ENCODE results near the gene HOXA4.

Gene HOXA4

GRCh38 chr7:27110186-27111031 lies 20.1 kb downstream of the HOXA4 start:
- no peak for DNase-seq (ENCODE audit: extremely low read depth, low read depth)
- no peak for TF ChIP-seq CTCF (IDR thresholded peaks at IDR 0.05; ENCODE audit: low read depth, low read length, missing control alignments)
- no peak overlapping the region for H3K4me3 ChIP-seq (replicated peaks; ENCODE audit: low read depth, low read length)

GRCh38 chr7:27109466-27110185 lies 20.9 kb downstream of the HOXA4 start:
- H3K4me3 ChIP-seq (replicated peaks; ENCODE audit: low read depth, low read length): no peak overlapping the region
- DNase-seq (ENCODE audit: extremely low read depth, low read depth): no peak
- TF ChIP-seq CTCF (IDR thresholded peaks at IDR 0.05; ENCODE audit: low read depth, low read length, missing control alignments): no peak

GRCh38 chr7:27108390-27109127 lies 22.0 kb downstream of the HOXA4 start:
- no peak overlapping the region for H3K4me3 ChIP-seq (replicated peaks; ENCODE audit: low read depth, low read length)
- DNase-seq (ENCODE audit: extremely low read depth, low read depth): no peak
- no peak for TF ChIP-seq CTCF (IDR thresholded peaks at IDR 0.05; ENCODE audit: low read depth, low read length, missing control alignments)

GRCh38 chr7:27107391-27108381 lies 22.9 kb downstream of the HOXA4 start:
- TF ChIP-seq CTCF (IDR thresholded peaks at IDR 0.05; ENCODE audit: low read depth, low read length, missing control alignments): no peak
- H3K4me3 ChIP-seq (replicated peaks; ENCODE audit: low read depth, low read length): no peak overlapping the region
- no peak for DNase-seq (ENCODE audit: extremely low read depth, low read depth)

GRCh38 chr7:27106901-27107240 lies 23.7 kb downstream of the HOXA4 start:
- H3K4me3 ChIP-seq (replicated peaks; ENCODE audit: low read depth, low read length): no peak overlapping the region
- DNase-seq (ENCODE audit: extremely low read depth, low read depth): no peak
- TF ChIP-seq CTCF (IDR thresholded peaks at IDR 0.05; ENCODE audit: low read depth, low read length, missing control alignments): no peak

Measured in HFF-Myc (cell line).